Sigmoid colon (tissue), 7 donors: Measurements from ENCODE around the gene RARS2. TPM values are rescaled to one million over a fixed set of nuclear protein-coding genes. Genes with fewer than 3 reads are reported as not detected.

Experiments used
- DNase-seq: peaks from one replicate; pipeline ENCODE4 v3.0.0-alpha.2; 2019
- H3K27ac ChIP-seq, 4 donors: fragments of 200-600 bp; sonication (generic); one replicate each; pipeline ENCODE4 v1.5.1; 2016 to 2019; ENCODE audit warnings: mild to moderate bottlenecking in 1 of 4
- H3K27me3 ChIP-seq, 3 donors: fragments of 200-600 bp; sonication (generic); one replicate each; pipeline ENCODE4 v1.5.1; 2019; ENCODE audit warnings: mild to moderate bottlenecking in 1 of 3
- H3K36me3 ChIP-seq, 4 donors: fragments of 200-600 bp; sonication (generic); one replicate each; pipeline ENCODE4 v1.5.1; 2016 to 2019
- H3K4me1 ChIP-seq, 4 donors: fragments of 200-600 bp; sonication (generic); one replicate each; pipeline ENCODE4 v1.5.1; 2017 to 2019
- H3K4me3 ChIP-seq, 4 donors: fragments of 200-600 bp; sonication (generic); one replicate each; pipeline ENCODE4 v1.5.1; 2017 to 2019; ENCODE audit warnings: mild to moderate bottlenecking in 2 of 4, moderate library complexity in 1 of 4
- H3K9me3 ChIP-seq, 4 donors: fragments of 200-600 bp in 3 of 4; sonication (generic) in 3 of 4; one replicate each; pipeline versions ENCODE4 v1.5.1 to v1.6.1; 2013 to 2019
- EP300 ChIP-seq, 4 donors: sonication (generic); formaldehyde crosslinking; IDR thresholded peaks; one replicate each; pipeline ENCODE4 v1.6.1; 2017; ENCODE audit warnings: antibody characterized with exemption in 4 of 4
- POLR2A ChIP-seq, 2 donors: fragments of 450-650 bp; IDR thresholded peaks; one replicate each; pipeline ENCODE4 v1.6.1; 2016; ENCODE audit warnings: antibody characterized with exemption in 2 of 2, mild to moderate bottlenecking in 2 of 2, moderate library complexity in 2 of 2
- POLR2AphosphoS5 ChIP-seq, 4 donors: sonication (generic); formaldehyde crosslinking; IDR thresholded peaks; one replicate each; pipeline ENCODE4 v1.6.1; 2017; ENCODE audit warnings: antibody characterized with exemption in 4 of 4
- WGBS, 2 donors: extraction: QIAGEN DNeasy Blood & Tissue Kit; methylation state at CpG; one replicate each; pipeline ENCODE4 v1.1.7; 2013; 5-methylcytosine and 5-hydroxymethylcytosine counted together
- intact Hi-C: fragments of 100-400 bp; cut with DNase I; formaldehyde crosslinking; loops from one replicate; pipeline ENCODE4 v1.15.1; 2023
- polyA plus RNA-seq, 3 donors: library from polyadenylated mRNA; stranded (reverse); fragments of 200-250 nt; gene quantifications; one replicate each; pipeline ENCODE4 v1.2.3, GENCODE V29; 2013
- total RNA-seq, 4 donors: library from RNA; depleted of rRNA; stranded (reverse); fragments of >200 nt; gene quantifications; one replicate each; pipeline ENCODE4 v1.1.0, GENCODE V29; 2016
- TF ChIP-seq, protein P1 (sequence below), 4 experiments: fragments of 450-650 bp in 3 of 4; fragments of 200-600 bp in 1 of 4; IDR thresholded peaks; one replicate each; pipeline ENCODE4 v1.5.1; 2016 to 2019; ENCODE audit warnings: antibody characterized with exemption in 4 of 4, mild to moderate bottlenecking in 3 of 4, moderate library complexity in 2 of 4
- donor health status: healthy with polysubstance abuse.
- donor health status: Bipolar disorder and iron deficiency.
- donor health status: healthy.

RARS2 gene, protein sequence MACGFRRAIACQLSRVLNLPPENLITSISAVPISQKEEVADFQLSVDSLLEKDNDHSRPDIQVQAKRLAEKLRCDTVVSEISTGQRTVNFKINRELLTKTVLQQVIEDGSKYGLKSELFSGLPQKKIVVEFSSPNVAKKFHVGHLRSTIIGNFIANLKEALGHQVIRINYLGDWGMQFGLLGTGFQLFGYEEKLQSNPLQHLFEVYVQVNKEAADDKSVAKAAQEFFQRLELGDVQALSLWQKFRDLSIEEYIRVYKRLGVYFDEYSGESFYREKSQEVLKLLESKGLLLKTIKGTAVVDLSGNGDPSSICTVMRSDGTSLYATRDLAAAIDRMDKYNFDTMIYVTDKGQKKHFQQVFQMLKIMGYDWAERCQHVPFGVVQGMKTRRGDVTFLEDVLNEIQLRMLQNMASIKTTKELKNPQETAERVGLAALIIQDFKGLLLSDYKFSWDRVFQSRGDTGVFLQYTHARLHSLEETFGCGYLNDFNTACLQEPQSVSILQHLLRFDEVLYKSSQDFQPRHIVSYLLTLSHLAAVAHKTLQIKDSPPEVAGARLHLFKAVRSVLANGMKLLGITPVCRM
- total RNA-seq (10 to 100 TPM; 20.5 to 26.5 (median 20.6) TPM), polyA plus RNA-seq (10 to 100 TPM; 18.3 to 34.2 (median 31.7) TPM)

DNA sequence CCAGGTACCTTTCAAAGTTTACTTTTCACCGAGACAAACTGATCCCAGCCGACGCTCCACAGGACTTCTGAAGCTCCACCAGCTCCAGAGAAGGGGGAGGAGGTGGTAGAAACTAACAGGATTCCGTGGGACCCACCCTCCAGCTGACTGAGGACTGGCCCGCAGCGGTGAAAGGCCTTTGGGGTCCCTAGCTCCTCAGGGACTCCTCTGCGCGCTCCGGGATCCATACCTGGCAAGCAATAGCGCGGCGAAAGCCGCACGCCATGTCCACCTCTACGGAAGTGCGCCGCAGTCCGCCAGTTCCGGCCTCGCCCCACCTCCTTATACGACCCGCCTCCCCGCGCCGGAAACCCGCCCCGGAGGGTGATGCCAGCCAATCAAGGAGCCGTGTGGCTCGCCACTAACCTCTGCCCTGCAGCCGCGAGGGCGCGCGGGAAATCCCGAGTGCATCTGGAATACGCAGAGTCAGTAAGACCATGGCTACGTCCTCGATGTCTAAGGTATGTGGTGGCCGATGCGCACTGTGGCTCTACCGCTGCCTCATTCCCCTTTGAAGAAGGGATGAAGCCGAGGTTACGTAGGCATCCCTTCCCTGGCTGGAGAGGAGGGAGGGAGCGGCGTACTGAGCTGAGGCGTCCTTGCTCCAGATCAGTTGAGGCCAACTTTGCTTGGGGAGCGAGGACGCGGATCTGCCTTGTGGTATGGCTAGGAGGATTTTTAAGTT, at the start of gene RARS2, which contains the start of gene ORC3:
Gene RARS2 (minus strand): TSS at position 295 of the 724 bp plus-strand sequence. CDS start 30 bp downstream, at position 265.
Gene ORC3 (plus strand): TSS at position 443 of the 724 bp plus-strand sequence. CDS start 34 bp downstream, at position 477.
- Histone ChIP-seq H3K27ac (peak within 1 kb of the TSS; percentile 81 to 88 (median 87)), H3K4me1 (peaks cover 0 to 51% (median 28%) of the 10 kb centered on the region in 4 donors), H3K9me3 (no peaks in the 10 kb centered on the region), H3K4me3 (peak within 1 kb of the TSS; percentile 81 to 89 (median 84)), H3K27me3 (no peaks in the 10 kb centered on the region), H3K36me3 (peaks cover 0 to 15% (median 0%) of the 10 kb centered on the region in 4 donors)
- WGBS, 2 donors = 0% methylated on average over 49 of the region's 49 CpGs
- DNase-seq = peak; percentile 98
- intact Hi-C loops = loop anchor here (1.0 to 10.0 kb wide), 2 partner anchors 112 to 195 kb away; partner anchors contain the start of gene AKIRIN2
- TF ChIP-seq, protein P1, sequence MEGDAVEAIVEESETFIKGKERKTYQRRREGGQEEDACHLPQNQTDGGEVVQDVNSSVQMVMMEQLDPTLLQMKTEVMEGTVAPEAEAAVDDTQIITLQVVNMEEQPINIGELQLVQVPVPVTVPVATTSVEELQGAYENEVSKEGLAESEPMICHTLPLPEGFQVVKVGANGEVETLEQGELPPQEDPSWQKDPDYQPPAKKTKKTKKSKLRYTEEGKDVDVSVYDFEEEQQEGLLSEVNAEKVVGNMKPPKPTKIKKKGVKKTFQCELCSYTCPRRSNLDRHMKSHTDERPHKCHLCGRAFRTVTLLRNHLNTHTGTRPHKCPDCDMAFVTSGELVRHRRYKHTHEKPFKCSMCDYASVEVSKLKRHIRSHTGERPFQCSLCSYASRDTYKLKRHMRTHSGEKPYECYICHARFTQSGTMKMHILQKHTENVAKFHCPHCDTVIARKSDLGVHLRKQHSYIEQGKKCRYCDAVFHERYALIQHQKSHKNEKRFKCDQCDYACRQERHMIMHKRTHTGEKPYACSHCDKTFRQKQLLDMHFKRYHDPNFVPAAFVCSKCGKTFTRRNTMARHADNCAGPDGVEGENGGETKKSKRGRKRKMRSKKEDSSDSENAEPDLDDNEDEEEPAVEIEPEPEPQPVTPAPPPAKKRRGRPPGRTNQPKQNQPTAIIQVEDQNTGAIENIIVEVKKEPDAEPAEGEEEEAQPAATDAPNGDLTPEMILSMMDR (IDR thresholded peaks at IDR 0.05) = no peak
- TF ChIP-seq POLR2AphosphoS5 (IDR thresholded peaks at IDR 0.05) (peak; percentile 78 to 95 (median 94)), EP300 (IDR thresholded peaks at IDR 0.05) (no peak), POLR2A (IDR thresholded peaks at IDR 0.05) (peak; percentile 90 to 92)

DNA sequence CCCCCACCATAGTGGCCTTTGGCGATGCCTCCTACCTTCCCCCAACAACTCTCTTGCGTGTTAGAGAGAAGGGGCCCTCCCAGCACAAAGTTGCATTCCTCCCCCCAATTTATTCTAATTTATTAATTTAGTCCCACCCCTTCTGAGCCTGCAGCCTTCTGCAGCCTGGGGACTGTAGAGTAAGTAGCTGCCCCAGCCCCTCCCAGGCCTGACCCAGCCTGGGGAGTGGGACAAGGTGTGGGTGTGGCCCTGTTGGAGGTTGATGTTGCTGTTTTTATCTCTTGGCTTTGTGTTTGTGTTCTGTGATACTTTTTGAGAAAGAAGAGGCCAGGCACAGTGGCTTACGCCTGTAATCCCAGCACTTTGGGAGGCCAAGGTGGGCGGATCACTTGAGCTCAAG, 49.6 kb upstream of the RARS2 start:
- Histone ChIP-seq H3K27ac (no peak overlapping the region), H3K4me3 (no peak overlapping the region), H3K4me1 (no peaks in the 10 kb centered on the region), H3K36me3 (peaks cover 0 to 53% (median 0%) of the 10 kb centered on the region in 4 donors), H3K9me3 (no peaks in the 10 kb centered on the region), H3K27me3 (no peaks in the 10 kb centered on the region)
- DNase-seq = no peak
- 97 to 99% methylated on average over 4 of the region's 4 CpGs for WGBS, 2 donors
- intact Hi-C loops = no loop called here
- no peak for TF ChIP-seq EP300 (IDR thresholded peaks at IDR 0.05)
- TF ChIP-seq, protein P1 (IDR thresholded peaks at IDR 0.05) = no peak
- TF ChIP-seq POLR2A (IDR thresholded peaks at IDR 0.05) = no peak
- no peak for TF ChIP-seq POLR2AphosphoS5 (IDR thresholded peaks at IDR 0.05)

DNA sequence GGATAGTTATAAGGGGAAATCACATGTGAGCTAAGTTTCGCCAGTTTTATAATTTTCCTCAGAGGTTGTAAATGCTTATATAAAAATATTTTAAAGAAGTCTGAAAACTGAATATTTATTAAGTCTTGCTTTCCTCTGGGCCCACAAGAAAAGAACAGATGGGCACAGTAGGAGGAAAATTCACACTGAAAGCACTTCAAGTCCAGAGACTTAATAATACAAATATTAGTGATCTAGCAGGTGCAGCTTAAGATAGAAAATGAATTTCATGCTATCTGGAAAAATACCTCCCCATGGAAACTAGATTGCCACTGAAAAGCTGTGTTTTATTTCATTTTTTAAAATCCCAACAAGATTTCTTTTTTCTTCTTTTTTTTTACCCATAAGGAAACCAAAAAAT, 47.3 kb upstream of the RARS2 start:
- Histone ChIP-seq H3K36me3 (peaks cover 0 to 53% (median 0%) of the 10 kb centered on the region in 4 donors), H3K4me1 (no peaks in the 10 kb centered on the region)
- intact Hi-C loops = no loop called here

DNA sequence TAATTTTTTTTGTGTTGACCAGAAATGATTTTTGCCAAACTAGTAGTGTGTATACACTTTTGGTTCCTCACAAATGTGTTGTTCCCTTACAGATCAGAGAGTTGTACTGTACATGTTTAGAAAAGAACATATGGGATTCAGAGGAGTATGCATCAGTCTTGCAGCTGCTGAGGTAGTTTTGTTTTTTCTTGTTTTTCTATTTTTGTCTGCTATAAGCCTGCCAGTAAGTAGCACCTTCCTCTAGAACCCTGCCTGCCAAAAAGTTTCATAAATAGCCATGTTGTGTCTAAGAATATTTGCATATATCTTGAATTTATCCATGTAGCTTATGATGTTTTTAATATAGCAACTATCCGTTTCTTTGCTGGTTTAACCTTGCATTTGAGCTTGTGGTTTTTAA, 46.5 kb upstream of the RARS2 start:
- DNase-seq = no peak
- 82 to 92% methylated on average over 1 of the region's 1 CpG for WGBS, 2 donors
- peaks cover 0 to 59% (median 0%) of the 10 kb centered on the region in 4 donors for H3K36me3 ChIP-seq
- H3K27ac ChIP-seq = no peak overlapping the region
- H3K9me3 ChIP-seq = no peaks in the 10 kb centered on the region
- intact Hi-C loops = no loop called here
- no peaks in the 10 kb centered on the region for H3K4me1 ChIP-seq
- H3K27me3 ChIP-seq = no peaks in the 10 kb centered on the region
- TF ChIP-seq, protein P1 (IDR thresholded peaks at IDR 0.05) = no peak
- no peak for TF ChIP-seq POLR2AphosphoS5 (IDR thresholded peaks at IDR 0.05)
- no peak for TF ChIP-seq POLR2A (IDR thresholded peaks at IDR 0.05)
- no peak overlapping the region for H3K4me3 ChIP-seq

More for the DNA sequence above, 47.3 kb upstream of the RARS2 start:
- Histone ChIP-seq H3K9me3 (no peaks in the 10 kb centered on the region), H3K27me3 (no peaks in the 10 kb centered on the region), H3K4me3 (no peak overlapping the region), H3K27ac (no peak overlapping the region)
- no peak for DNase-seq
- WGBS, 2 donors = 96% methylated on average over 1 of the region's 1 CpG
- TF ChIP-seq POLR2AphosphoS5 (IDR thresholded peaks at IDR 0.05) = no peak
